ENCODE measurements around the gene ABHD11. TPM values are rescaled to one million over a fixed set of nuclear protein-coding genes. Genes with fewer than 3 reads are reported as not detected.

ABHD11 gene
- total and polyA plus RNA-seq, 4 donors, result 22.2 to 52.9 (median 40.3) TPM

DNA sequence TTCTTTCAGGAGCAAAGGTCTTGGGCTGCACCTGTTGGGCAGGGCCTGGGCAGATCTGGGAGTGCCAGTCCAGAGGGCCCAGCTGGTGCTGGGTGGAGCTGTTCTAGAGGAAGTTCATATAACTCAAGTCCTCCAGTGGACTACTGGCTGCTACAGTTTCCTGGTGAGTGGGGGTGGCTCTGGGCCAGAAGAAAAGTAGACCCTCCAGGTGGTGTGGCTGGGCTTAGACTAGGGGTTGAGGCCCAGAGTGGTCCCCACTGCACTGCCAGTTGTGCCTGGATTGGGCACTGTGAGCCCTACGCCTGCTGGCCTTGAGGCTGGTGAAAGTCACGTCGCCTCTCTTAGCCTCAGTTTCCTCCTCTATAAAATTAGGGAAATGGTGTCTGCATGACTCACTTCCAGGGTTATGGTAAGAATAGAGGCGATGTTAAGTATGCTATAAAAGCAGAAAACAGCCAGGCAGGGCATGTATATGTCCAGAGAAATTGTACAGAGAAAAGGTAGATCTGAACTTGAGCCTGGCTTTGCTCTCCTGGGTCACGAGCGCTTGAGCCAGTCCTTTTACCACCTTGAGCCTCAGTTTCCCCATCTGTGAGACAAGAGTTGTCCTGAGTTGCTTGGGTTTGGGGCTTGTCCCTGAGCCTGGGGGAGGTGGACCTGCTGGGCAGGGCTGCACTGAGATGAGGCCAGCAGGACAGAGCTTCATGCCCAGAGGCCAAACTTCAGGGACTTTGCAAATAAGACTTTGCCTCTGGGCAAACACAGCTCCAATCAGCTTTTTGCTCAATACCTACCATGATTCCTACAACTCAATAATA, 35.3 kb upstream of the ABHD11 start:
- Histone ChIP-seq H3K4me3 (no peak overlapping the region), H3K36me3 (ENCODE audit: control insufficient read depth in 4 of 4, insufficient read depth in 4 of 4, low read length in 4 of 4) (no peaks in the 10 kb centered on the region), H3K9me3 (ENCODE audit: control insufficient read depth in 4 of 4, insufficient read depth in 3 of 4, low read length in 3 of 4) (peaks cover 0 to 4% (median 0%) of the 10 kb centered on the region in 4 donors), H3K27me3 (ENCODE audit: control insufficient read depth in 3 of 3, insufficient read depth in 3 of 3, low read length in 2 of 3) (peaks cover 1 to 11% (median 10%) of the 10 kb centered on the region in 3 donors), H3K4me1 (ENCODE audit: control insufficient read depth in 5 of 5, insufficient read depth in 5 of 5, low read length in 5 of 5) (peaks cover 0 to 2% (median 0%) of the 10 kb centered on the region in 5 donors), H3K27ac (ENCODE audit: low read depth in 1 of 2, low read length in 1 of 2) (no peak overlapping the region), H3K9ac (ENCODE audit: insufficient read depth in 1 of 2, low read length in 2 of 2) (no peak overlapping the region)
- 82 to 83% methylated on average over 6 of the region's 6 CpGs for WGBS, 2 donors
- DNase-seq, result no peak
- ATAC-seq (ENCODE audit: insufficient read depth, low FRiP score), result no peak
- TF ChIP-seq, protein P1, sequence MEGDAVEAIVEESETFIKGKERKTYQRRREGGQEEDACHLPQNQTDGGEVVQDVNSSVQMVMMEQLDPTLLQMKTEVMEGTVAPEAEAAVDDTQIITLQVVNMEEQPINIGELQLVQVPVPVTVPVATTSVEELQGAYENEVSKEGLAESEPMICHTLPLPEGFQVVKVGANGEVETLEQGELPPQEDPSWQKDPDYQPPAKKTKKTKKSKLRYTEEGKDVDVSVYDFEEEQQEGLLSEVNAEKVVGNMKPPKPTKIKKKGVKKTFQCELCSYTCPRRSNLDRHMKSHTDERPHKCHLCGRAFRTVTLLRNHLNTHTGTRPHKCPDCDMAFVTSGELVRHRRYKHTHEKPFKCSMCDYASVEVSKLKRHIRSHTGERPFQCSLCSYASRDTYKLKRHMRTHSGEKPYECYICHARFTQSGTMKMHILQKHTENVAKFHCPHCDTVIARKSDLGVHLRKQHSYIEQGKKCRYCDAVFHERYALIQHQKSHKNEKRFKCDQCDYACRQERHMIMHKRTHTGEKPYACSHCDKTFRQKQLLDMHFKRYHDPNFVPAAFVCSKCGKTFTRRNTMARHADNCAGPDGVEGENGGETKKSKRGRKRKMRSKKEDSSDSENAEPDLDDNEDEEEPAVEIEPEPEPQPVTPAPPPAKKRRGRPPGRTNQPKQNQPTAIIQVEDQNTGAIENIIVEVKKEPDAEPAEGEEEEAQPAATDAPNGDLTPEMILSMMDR (IDR thresholded peaks at IDR 0.05; ENCODE audit: control extremely low read depth, extremely low read depth), result no peak

DNA sequence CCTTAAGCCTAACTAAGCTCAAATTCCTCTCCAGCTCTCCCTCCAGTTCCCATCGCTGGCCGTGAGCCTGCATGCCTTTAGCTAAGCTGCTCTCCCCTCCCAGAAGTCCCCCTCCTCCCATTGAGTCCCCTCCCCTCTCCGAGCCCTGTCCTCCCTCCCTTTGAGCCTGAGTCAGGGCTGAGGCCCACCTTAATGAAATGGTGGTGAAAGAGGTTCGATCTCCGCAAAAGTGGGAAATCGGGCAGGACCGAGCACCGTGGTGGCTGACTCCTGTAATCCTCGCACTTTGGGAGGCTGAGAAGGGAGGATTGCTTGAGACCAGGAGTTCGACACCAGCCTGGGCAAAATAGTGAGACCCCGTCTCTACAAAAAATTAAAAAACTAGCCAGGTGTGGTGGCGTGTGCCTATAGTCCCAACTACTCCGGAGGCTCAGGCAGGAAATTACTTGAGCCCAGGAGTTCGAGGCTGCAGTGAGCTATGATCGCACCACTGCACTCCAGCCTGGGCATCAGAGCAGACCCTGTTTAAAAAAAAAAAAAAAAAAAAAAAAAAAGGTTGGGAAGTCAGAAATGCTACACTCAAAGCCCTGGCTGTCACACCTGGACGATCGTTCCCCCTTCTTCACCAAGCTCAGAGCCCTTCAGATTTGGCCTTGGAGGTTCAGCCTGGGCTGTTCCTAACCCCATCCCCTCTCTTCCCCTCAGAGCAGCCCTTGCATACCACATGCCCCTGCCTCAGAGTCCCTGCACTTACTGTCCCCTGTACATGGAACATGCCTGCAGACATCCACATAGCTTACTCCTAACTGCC, 32.5 kb upstream of the ABHD11 start:
- Histone ChIP-seq H3K9ac (ENCODE audit: insufficient read depth in 1 of 2, low read length in 2 of 2) (no peak overlapping the region), H3K9me3 (ENCODE audit: control insufficient read depth in 4 of 4, insufficient read depth in 3 of 4, low read length in 3 of 4) (peaks cover 0 to 4% (median 0%) of the 10 kb centered on the region in 4 donors), H3K36me3 (ENCODE audit: control insufficient read depth in 4 of 4, insufficient read depth in 4 of 4, low read length in 4 of 4) (no peaks in the 10 kb centered on the region), H3K27me3 (ENCODE audit: control insufficient read depth in 3 of 3, insufficient read depth in 3 of 3, low read length in 2 of 3) (peaks cover 10 to 14% (median 14%) of the 10 kb centered on the region in 3 donors), H3K27ac (ENCODE audit: low read depth in 1 of 2, low read length in 1 of 2) (peak overlapping the region in 1 of 2 donors; percentile 32), H3K4me3 (no peak overlapping the region), H3K4me1 (ENCODE audit: control insufficient read depth in 5 of 5, insufficient read depth in 5 of 5, low read length in 5 of 5) (peaks cover 0 to 7% (median 0%) of the 10 kb centered on the region in 5 donors)
- ATAC-seq (ENCODE audit: insufficient read depth, low FRiP score), result no peak
- WGBS, 2 donors, result 59 to 61% methylated on average over 17 of the region's 17 CpGs
- TF ChIP-seq, protein P1 (IDR thresholded peaks at IDR 0.05; ENCODE audit: control extremely low read depth, extremely low read depth), result no peak
- no peak for DNase-seq

DNA sequence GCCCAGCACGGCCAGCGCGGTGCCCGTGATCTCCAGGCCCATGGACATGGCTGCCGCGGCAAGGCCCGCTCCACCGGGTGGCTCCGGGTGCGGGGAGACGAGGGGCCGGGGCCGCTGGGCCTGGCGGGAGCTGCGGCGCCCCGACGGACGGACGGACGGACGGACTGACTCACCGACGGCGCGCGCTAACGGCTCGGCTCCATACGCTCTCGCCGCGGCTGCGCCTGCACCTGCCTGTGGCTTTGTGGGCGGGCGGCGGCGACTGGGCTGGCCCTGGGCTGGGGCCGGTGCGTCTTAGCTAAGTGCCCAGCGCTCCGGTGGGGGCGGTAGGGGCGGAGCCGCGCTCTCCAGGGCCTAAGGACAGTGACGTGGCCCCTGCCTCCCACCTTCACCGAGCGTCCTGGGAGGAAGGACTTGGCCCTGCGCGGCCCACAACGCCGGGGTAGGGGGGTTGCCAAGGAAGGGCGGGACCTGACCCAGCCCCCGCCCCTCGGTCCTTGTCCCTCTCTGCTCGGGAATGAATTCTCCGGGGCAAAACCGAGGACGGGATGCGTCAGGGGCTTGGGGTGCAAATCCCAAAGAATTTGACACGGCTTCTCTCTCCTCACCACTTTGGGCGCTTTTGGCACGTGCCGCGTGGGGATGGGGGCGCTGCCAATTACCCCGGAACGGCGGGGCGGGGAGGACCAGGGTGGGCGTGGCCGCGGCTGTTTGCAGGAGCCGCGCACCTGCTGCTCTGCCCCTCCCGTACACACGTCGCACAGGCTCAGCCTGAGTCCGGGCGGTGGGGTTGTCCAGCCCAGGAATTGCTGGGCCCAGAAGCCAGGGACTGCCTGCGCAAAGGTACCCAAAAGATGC, 31.6 kb upstream of the ABHD11 start, which contains the start of gene CLDN3:
CLDN3 (minus strand) TSS at position 269 of the 858 bp plus-strand sequence; CDS start at position 48, 221 bp downstream.
- H3K36me3 ChIP-seq (ENCODE audit: control insufficient read depth in 4 of 4, insufficient read depth in 4 of 4, low read length in 4 of 4), result no peaks in the 10 kb centered on the region
- peak within 1 kb of the TSS; percentile 28 for H3K4me3 ChIP-seq
- peaks cover 10 to 14% (median 14%) of the 10 kb centered on the region in 3 donors for H3K27me3 ChIP-seq (ENCODE audit: control insufficient read depth in 3 of 3, insufficient read depth in 3 of 3, low read length in 2 of 3)
- peaks cover 0 to 7% (median 0%) of the 10 kb centered on the region in 5 donors for H3K4me1 ChIP-seq (ENCODE audit: control insufficient read depth in 5 of 5, insufficient read depth in 5 of 5, low read length in 5 of 5)
- H3K27ac ChIP-seq (ENCODE audit: low read depth in 1 of 2, low read length in 1 of 2), result peak within 1 kb of the TSS in 1 of 2 donors; percentile 79
- TF ChIP-seq, protein P1 (IDR thresholded peaks at IDR 0.05; ENCODE audit: control extremely low read depth, extremely low read depth), result no peak
- H3K9ac ChIP-seq (ENCODE audit: insufficient read depth in 1 of 2, low read length in 2 of 2), result peak within 1 kb of the TSS in 1 of 2 donors; percentile 46
- ATAC-seq (ENCODE audit: insufficient read depth, low FRiP score), result peak; percentile 89
- WGBS, 2 donors, result 0 to 2% methylated on average over 76 to 82 of the region's 82 CpGs
- peaks cover 0 to 4% (median 0%) of the 10 kb centered on the region in 4 donors for H3K9me3 ChIP-seq (ENCODE audit: control insufficient read depth in 4 of 4, insufficient read depth in 3 of 4, low read length in 3 of 4)
- DNase-seq, result peak; percentile 61 to 86 (median 83)

Measured in lung (tissue), 12 donors.